ENCODE measurements around the gene WIZ.

WIZ gene

DNA sequence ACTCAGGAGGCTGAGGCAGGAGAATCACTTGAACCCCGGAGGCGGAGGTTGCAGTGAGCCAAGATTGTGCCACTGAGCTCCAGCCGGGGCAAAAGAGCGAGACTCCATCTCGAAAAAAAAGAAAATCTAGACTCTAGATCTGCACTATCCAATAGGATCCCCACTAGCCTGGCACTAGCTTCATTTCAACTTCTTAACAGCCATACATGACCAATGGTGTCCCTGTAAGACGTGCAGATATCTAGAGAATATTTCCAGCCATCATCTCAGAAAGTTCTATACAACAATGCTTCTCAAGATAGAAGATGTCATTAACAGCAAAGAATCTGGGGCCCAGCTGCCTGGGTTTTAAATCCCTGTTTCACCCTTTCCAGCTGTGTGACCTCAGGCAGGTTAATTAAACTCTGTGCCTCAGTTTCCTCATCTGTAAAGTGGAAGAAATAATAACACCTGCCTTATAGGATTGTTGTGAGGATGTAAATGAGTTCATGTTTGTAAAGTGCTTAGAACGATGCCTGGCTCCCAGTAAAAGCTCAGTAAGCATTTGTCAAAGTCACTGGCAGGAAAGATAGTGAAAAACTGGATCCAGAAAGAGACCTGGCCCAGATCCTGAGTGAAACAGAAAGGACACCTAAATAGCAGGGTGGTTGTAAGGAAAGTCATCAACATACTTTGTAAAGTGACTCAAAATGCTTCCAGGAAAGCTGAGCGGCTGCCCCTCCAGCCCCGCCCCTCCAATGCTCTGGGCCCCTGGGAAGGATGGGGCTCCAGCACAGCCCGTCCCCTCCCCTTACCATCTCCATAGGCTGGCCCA lies 13.5 kb downstream of the WIZ start:
- no peak for DNase-seq (ENCODE audit: low read depth)
- no peak for TF ChIP-seq CTCF (conservative IDR thresholded peaks at IDR 0.05; ENCODE audit: low read depth, low read length)

DNA sequence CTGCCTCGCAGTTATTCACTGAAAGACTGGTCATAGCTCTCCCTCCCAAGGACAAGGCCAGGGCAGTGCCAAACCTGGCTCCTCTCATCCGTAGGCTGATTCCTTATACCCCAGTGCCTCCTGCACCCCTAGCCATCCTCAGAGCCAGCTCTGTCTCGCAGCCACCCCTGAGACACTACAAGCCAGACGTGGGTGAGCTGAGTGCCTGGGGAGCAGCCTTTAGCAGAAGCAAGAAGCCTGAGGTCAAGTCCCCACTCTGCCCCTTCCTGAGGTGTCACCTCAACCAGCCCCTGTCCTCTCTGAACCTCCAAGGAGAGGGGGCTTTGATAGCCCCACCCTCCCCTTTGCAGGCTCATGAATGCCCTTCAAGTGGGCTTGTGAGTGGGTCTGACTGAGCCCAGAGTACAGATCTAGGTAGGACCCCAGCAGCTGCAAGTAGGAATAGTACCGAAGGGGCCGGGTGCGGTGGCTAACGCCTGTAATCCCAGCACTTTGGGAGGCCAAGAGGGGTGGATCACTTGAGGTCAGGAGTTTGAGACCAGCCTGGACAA lies 16.2 kb downstream of the WIZ start:
- no peak for DNase-seq (ENCODE audit: low read depth)
- H3K4me3 ChIP-seq (ENCODE audit: low read length): peak overlapping the region; percentile 82
- TF ChIP-seq CTCF (conservative IDR thresholded peaks at IDR 0.05; ENCODE audit: low read depth, low read length): no peak

More for the DNA sequence above, 13.5 kb downstream of the WIZ start:
- no peak overlapping the region for H3K4me3 ChIP-seq (ENCODE audit: low read length)

DNA sequence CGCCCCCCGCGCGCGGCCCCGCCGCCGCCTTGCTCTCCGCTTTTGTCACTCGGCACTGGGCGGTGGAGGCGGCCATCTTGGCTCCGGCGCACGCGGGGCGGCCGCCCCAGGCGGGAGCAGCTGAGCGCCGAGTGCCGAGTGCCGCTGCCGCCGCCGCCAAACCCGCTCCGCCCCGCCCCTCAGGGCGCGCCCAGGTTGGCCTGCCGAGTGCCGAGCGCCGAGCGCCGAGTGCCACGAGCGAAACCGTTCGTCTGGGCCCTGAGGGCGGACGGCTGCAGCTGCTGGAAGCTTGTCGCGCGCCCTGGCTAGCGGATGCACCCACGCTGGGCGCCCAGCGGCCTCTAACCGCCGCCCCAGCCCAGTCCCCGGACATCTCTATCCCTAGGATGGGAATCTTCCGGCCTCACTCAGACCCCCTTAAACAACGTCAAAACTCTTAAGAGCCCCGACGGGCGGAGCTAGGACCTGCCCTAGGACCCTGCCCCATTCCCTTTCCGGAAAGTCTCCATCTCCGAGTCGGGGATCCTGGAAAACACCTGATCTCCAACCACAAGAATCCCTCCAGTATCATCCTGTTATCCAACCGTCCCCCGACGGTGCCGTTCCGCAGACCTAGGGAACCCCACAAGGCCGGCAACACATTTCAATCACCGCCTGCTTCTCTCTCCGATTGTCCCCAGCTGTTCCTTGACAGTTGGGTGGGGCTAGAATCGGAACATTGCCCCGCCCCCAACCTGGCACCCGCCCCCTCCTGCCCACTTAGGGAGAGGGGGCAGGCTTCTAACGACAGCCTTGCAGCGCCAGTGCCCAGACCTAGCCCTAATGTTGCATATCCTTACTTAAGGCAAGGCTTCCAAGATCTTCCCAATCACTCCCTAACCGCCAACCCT lies 16.9 kb downstream of the WIZ start:
- peak; percentile 63 for DNase-seq (ENCODE audit: low read depth)
- peak overlapping the region; percentile 82 for H3K4me3 ChIP-seq (ENCODE audit: low read length)
- no peak for TF ChIP-seq CTCF (conservative IDR thresholded peaks at IDR 0.05; ENCODE audit: low read depth, low read length)

GRCh38 chr19:15432018-15432494 lies 17.7 kb downstream of the WIZ start:
- TF ChIP-seq CTCF (conservative IDR thresholded peaks at IDR 0.05; ENCODE audit: low read depth, low read length): no peak
- no peak for DNase-seq (ENCODE audit: low read depth)

DNA sequence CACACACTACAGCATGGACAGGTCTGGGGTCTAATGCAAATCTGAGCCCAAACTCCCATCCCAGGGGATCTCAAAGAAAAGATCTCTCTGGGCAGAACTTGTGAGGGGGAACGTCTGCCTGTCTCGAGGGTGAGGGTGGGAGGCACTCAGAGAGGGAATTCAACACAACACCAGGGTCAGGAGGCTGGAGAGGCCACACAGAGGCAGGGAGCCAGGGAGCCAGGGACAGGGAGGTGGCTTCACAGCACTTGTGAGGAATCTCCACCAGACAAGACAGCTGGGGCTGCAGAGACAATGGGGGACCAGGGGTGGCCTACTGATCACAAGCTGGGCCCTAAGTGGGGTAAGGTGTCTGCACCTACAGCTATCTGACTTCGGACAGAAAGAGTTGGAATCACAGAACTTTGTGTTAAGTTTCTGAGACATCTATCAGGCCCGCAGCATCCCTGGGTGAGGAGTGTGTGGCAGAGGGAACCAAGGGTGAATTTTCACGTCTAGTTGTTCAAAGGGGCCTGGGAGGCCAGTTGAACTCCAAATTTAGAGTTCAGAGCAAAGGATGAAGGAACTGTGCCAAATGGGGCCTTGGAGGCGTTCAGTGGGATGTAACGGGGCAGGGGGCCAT lies 18.2 kb downstream of the WIZ start:
- no peak for DNase-seq (ENCODE audit: low read depth)
- no peak for TF ChIP-seq CTCF (conservative IDR thresholded peaks at IDR 0.05; ENCODE audit: low read depth, low read length)
- peak overlapping the region; percentile 85 for H3K4me3 ChIP-seq (ENCODE audit: low read length)

More at GRCh38 chr19:15432018-15432494, 17.7 kb downstream of the WIZ start:
- H3K4me3 ChIP-seq (ENCODE audit: low read length): peak overlapping the region; percentile 85

DNA sequence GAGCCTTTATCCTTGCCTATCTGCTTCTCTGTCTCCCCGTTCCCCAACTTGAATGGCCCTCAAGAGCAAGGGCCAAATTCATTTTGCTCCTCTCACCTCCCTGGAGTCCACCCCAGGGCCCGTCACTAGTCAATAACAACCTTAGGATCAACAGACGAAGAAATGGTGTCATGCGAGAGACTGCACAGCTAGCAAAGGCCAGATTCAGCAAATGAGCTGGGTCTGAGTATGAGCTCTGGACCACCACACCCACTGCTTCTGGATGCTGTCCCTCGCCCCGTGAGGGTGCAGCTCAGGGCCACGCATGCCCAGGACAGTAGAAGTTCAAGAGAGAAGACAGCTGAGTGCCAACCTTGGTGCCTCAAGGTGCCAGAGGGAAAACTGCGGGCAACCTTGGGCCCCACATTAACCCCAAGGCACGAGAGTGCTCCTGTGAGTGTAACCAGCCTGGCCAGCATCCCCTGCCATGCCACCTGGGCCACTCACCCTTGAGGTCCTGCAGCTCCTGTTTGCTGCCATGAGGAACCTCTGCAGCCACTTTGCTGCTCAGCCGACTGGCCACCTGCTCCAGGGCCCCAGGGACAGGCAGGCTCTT lies 19.1 kb downstream of the WIZ start:
- no peak for DNase-seq (ENCODE audit: low read depth)
- H3K4me3 ChIP-seq (ENCODE audit: low read length): no peak overlapping the region
- TF ChIP-seq CTCF (conservative IDR thresholded peaks at IDR 0.05; ENCODE audit: low read depth, low read length): no peak
